SJCRH30 (cell line): Measurements from ENCODE around the gene AP2A1. TPM values are rescaled to one million over a fixed set of nuclear protein-coding genes. Genes with fewer than 3 reads are reported as not detected.
"Not testable (repeated sequence)": the region's sequence is repeated elsewhere in the genome, so short reads cannot be mapped to it uniquely, and the experiment has no call there.

ENCODE experiments used
- DNase-seq, 2 experiments: peaks; one replicate each; pipeline ENCODE4 v3.0.0-alpha.2; 2015 to 2020
- H3K27ac ChIP-seq: fragments of 250-450 bp; sonication (Bioruptor Pico); 2 replicates; pipeline ENCODE4 v1.5.1; 2020; ENCODE audit warnings: mild to moderate bottlenecking, moderate library complexity
- H3K27me3 ChIP-seq: fragments of 250-450 bp; sonication (Bioruptor Pico); 2 replicates; pipeline ENCODE4 v1.5.1; 2020; ENCODE audit warnings: mild to moderate bottlenecking, moderate library complexity
- H3K36me3 ChIP-seq: fragments of 250-450 bp; sonication (Bioruptor Pico); 2 replicates; pipeline ENCODE4 v1.5.1; 2020; ENCODE audit warnings: mild to moderate bottlenecking, moderate library complexity
- H3K4me1 ChIP-seq: fragments of 250-450 bp; sonication (Bioruptor Pico); 2 replicates; pipeline ENCODE4 v1.5.1; 2020; ENCODE audit warnings: mild to moderate bottlenecking, moderate library complexity
- H3K4me3 ChIP-seq: fragments of 250-450 bp; sonication (Bioruptor Pico); 2 replicates; pipeline ENCODE4 v1.5.1; 2020; ENCODE audit warnings: mild to moderate bottlenecking, moderate library complexity
- H3K9me3 ChIP-seq: fragments of 250-450 bp; sonication (Bioruptor Pico); replicated peaks from 2 replicates; pipeline ENCODE4 v1.5.1; 2020; ENCODE audit warnings: mild to moderate bottlenecking, moderate library complexity
- total RNA-seq: library from RNA; depleted of rRNA; stranded (reverse); fragments of >200 nt; shearing (Covaris generic); gene quantifications from 2 replicates; pipeline ENCODE4 v1.2.3, GENCODE V29; 2014; rRNA removed

Gene AP2A1
- total RNA-seq = 66.5 and 68.8 TPM in 2 replicates

DNA sequence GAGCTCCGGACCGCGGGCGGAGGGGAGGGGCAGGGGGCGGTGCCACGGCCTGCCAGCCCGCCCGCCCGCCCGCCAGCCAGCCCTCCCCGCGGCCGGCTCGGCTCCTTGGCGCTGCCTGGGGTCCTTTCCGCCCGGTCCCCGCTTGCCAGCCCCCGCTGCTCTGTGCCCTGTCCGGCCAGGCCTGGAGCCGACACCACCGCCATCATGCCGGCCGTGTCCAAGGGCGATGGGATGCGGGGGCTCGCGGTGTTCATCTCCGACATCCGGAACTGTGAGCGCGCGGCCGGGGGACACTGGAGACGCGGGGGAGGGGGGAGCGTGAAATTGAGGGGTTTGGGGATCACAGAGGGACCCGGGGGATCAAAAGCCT lies at the start of gene AP2A1:
Gene AP2A1 (plus strand): TSS at position 72 of the 370 bp plus-strand sequence. CDS start 133 bp downstream, at position 205.
- Histone ChIP-seq H3K9me3 (no peaks in the 10 kb centered on the region), H3K36me3 (no peaks in the 10 kb centered on the region; the same call in 1 of the 2 replicates), H3K27me3 (no peaks in the 10 kb centered on the region), H3K4me3 (peak within 1 kb of the TSS; percentile 87), H3K27ac (peak within 1 kb of the TSS; percentile 80), H3K4me1 (0 out of 2 replicates have a peak, but pooled peaks cover 6% of the 10 kb centered on the region)
- no peak for DNase-seq

DNA sequence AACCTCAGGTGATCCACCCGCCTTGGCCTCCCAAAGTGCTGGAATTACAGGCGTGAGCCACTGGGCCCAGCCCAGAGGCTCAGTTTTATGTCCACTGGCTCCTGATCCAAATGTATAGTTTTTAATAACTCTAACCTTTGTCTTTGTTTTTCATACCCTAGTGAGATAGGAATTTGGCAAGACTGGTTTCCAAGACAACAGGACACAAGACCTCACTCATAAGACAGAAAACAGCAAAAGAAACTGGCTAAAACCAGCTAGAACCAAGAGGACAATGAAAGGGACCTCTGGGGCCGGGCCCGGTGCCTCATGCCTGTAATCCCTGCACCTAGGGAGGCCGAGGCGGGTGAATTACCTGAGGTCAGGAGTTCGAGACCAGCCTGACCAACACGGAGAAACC lies 48.3 kb upstream of the AP2A1 start:
- DNase-seq = no peak
- H3K36me3 ChIP-seq = no peaks in the 10 kb centered on the region
- no peak overlapping the region for H3K4me3 ChIP-seq
- peaks cover 5% of the 10 kb centered on the region for H3K4me1 ChIP-seq
- no peak overlapping the region for H3K27ac ChIP-seq
- no peaks in the 10 kb centered on the region for H3K9me3 ChIP-seq
- H3K27me3 ChIP-seq = no peaks in the 10 kb centered on the region

DNA sequence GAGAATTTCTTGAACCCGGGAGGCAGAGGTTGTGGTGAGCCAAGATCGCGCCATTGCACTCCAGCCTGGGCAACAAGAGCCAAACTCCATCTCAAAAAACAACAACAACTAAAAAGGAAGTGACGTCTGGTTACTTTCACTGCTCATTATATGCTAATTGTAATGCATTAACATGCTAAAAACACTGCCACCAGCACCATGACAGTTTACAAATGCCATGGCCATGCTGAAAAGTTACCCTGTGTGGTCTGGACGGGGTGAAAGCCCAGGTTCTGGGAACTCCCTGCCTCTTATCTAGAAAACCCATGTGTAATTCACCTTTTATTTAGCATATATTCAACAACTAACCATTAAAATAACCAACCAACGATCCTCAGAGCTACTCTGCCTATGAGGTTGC lies 47.8 kb upstream of the AP2A1 start:
- no peaks in the 10 kb centered on the region for H3K9me3 ChIP-seq
- H3K36me3 ChIP-seq = no peaks in the 10 kb centered on the region
- peaks cover under 1% of the 10 kb centered on the region for H3K4me1 ChIP-seq
- no peaks in the 10 kb centered on the region for H3K27me3 ChIP-seq
- H3K27ac ChIP-seq = no peak overlapping the region
- no peak overlapping the region for H3K4me3 ChIP-seq
- DNase-seq = no peak

DNA sequence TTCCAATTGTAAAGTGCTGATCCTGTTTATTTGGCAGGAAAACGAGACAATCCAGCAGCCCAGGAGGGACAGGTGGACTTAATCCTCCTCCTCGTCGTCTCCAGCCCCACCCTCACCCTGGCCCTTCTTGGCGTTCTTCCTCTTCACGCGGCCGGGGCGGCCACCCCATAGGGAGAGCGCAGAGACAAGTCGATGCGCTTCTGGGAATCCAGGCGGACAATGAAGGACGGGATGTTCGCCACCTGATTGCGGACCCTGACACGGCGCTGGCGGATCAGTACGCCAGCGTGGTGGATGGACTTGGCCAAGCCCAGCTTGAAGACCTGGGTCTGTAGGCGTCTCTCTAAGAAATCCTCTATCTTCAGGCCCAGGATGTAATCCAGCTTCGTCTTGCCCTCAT lies 47.4 kb upstream of the AP2A1 start:
- not testable (repeated sequence) for H3K36me3 ChIP-seq, H3K4me1 ChIP-seq, H3K9me3 ChIP-seq, H3K27me3 ChIP-seq, H3K4me3 ChIP-seq, H3K27ac ChIP-seq, DNase-seq

DNA sequence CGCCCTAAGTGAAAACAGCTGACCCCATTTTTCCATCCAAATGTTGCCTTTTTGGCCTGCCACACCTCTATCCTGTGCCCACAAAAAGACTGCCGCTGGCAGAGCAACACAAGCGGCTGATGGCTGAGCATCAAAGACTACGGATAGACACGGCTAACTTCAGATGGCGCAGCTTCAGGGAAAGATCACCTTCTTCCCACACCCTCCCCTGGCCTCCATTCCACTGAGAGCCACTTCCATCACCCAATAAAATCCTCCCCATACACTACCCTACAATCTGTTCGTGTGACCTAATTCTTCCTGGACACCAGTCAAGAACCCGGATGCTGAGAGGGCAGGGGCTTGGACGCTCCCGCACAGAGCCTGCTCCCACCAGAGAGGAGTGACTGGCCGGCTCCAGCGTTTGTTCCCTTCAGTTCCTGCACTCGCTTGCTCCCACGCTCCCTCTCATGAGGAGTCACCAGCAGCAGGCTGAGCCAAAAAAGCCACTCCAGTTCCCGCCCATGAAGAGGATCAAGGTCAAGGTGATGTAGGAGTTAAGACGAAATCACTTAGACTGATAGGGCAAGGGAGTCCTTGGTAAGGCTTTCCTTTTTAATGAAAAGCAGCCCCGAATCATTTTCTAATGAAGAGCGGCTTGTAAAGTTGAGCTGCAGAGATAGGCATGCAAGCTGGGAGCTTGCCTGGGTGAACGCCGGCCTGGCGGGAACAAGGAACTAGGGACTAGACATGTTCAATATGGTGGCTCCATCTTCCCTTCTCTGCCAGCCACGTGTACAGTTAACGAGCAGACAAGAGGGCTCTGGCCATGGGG lies 39.4 kb upstream of the AP2A1 start:
- Histone ChIP-seq H3K27ac (no peak overlapping the region), H3K9me3 (no peaks in the 10 kb centered on the region), H3K4me3 (no peak overlapping the region), H3K4me1 (no peaks in the 10 kb centered on the region), H3K36me3 (no peaks in the 10 kb centered on the region), H3K27me3 (no peaks in the 10 kb centered on the region)
- no peak for DNase-seq

DNA sequence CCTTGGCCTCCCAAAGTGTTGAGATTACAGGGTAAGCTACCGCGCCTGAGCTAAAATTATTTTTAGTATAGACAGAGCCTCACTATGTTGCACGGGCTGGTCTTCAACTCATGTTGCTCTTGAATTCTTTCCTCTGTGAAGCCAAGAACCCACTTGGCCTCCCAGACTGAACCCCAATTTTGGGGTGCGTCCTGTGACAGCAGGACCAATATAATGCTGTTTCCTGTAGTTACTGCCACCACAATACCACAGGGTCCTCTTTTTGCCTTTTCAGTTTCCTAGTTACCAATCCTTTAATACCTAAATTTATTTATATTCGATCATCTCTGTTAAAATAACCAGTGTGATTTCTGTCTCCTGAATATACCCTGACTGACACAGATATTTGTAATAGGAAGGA lies 36.6 kb upstream of the AP2A1 start:
- H3K27me3 ChIP-seq = no peaks in the 10 kb centered on the region
- H3K4me3 ChIP-seq = no peak overlapping the region
- no peaks in the 10 kb centered on the region for H3K9me3 ChIP-seq
- DNase-seq = no peak
- H3K4me1 ChIP-seq = no peaks in the 10 kb centered on the region
- H3K36me3 ChIP-seq = no peaks in the 10 kb centered on the region
- no peak overlapping the region for H3K27ac ChIP-seq

DNA sequence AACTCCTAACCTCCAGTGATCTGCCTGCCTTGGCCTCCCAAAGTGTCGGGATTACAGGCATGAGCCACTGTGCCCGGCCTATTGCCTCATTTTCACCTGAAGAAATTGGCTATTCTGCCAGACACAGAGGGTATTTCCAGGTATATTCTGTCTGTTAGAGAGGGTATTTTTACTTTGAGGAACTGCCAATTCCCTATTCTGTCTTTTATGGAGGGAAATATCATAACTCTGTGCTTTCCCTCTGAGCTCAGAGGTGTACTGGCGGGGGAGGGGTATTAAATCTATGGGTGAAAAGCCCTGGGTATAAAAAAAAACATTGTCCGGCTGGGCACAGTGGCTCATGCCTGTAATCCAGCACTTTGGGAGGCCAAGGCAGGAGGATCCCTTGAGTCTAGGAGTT lies 28.5 kb upstream of the AP2A1 start:
- no peak overlapping the region for H3K4me3 ChIP-seq
- no peak for DNase-seq
- H3K27me3 ChIP-seq = no peaks in the 10 kb centered on the region
- H3K36me3 ChIP-seq = no peaks in the 10 kb centered on the region
- H3K4me1 ChIP-seq = no peaks in the 10 kb centered on the region
- no peaks in the 10 kb centered on the region for H3K9me3 ChIP-seq
- no peak overlapping the region for H3K27ac ChIP-seq

DNA sequence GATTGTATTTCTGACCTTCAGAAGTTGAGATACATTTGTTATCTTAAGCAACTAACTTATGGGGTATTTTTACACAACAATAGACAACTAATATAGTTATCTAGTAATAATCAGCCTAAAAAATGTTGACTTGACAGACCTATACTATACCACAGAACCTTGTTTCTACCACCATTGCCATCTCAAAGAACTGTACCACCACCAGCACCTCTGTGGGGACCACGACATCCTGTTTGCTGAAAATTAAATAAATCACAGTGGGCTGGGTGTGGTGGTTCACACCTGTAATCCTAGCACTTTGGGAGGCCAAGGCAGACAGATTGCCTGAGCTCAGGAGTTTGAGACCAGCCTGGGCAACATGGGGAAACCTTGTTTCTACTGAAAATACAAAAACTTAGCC lies 27.7 kb upstream of the AP2A1 start:
- Histone ChIP-seq H3K36me3 (no peaks in the 10 kb centered on the region), H3K27ac (no peak overlapping the region), H3K4me1 (no peaks in the 10 kb centered on the region), H3K27me3 (no peaks in the 10 kb centered on the region), H3K9me3 (no peaks in the 10 kb centered on the region), H3K4me3 (no peak overlapping the region)
- DNase-seq = no peak

DNA sequence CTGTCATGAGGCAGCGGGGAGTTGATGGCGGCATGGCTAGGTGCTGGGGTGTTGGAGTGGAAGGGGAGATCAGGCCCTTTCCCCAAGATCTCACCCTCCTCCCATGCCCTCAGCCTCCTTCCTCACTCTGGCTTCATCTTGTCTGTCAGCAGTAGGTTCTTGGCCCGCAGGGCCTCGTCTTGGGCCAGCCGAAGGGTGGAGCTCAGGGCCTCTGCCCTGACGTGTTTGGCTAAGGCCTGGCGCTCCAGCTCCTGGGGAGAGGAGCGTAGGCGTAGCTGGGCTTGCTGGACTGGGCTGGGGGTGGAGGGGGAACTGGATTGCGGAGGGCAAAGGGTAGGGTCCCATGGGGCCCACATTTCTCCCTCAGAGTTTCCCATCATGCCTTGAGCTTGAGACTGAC lies 26.9 kb upstream of the AP2A1 start:
- no peak for DNase-seq
- H3K4me3 ChIP-seq = no peak overlapping the region
- H3K27me3 ChIP-seq = no peaks in the 10 kb centered on the region
- no peaks in the 10 kb centered on the region for H3K9me3 ChIP-seq
- H3K36me3 ChIP-seq = no peaks in the 10 kb centered on the region
- H3K4me1 ChIP-seq = no peaks in the 10 kb centered on the region
- H3K27ac ChIP-seq = no peak overlapping the region

DNA sequence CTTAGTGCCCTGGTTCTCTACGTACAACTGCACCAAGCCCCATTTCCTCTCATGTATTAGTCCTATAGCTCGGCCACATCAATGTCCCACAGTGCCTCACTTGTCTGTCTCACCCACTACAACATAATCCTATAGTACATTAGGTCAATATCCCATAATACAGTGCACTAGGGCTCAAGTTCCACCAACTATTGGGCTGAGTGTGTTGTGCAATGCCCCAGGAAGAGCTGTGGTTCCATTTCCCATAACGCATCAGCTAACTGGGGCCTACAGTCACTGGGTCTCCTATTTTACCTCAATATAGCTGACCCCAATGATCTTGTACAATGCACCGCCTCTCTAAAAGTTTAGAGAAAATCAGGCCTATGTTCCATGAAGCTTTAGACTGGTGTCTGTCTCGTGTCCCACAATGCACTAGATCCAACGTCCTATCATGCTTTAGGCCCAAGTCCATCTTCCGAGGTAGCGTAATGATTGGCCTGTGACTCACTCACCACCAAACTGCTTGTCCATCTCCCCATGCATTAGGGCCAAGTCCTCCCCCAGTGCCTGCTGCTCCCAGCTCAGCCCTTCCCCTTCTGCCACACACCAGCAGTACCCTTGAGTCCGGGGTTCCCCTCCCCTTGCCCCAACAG lies 25.5 kb upstream of the AP2A1 start:
- Histone ChIP-seq H3K27ac (no peak overlapping the region), H3K4me1 (no peaks in the 10 kb centered on the region), H3K9me3 (no peaks in the 10 kb centered on the region), H3K27me3 (no peaks in the 10 kb centered on the region), H3K4me3 (no peak overlapping the region), H3K36me3 (no peaks in the 10 kb centered on the region)
- DNase-seq = no peak

DNA sequence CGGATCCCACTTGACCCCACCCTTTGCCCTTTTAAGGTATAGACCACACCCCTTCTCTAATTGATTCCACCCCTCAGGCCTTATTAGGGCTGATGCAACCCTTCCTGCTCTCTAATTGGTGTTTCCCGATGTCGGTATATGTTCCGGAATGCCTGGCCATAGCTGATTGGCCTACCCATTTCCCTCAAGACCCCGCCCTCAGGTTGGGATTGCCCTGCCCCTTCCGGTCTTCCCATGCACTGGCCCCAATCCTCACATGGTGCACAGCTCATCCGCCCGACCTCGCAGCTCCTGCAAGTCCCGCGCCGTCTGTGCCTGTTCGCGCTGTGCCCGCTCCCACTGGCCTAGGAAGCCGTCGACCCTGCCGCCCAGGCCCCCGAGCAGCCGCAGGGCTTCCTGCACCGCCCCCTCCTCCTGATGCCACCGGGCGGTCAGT lies 21.8 kb upstream of the AP2A1 start:
- Histone ChIP-seq H3K4me1 (no peaks in the 10 kb centered on the region), H3K9me3 (no peaks in the 10 kb centered on the region), H3K27me3 (no peaks in the 10 kb centered on the region), H3K4me3 (no peak overlapping the region), H3K27ac (no peak overlapping the region), H3K36me3 (no peaks in the 10 kb centered on the region)
- no peak for DNase-seq

DNA sequence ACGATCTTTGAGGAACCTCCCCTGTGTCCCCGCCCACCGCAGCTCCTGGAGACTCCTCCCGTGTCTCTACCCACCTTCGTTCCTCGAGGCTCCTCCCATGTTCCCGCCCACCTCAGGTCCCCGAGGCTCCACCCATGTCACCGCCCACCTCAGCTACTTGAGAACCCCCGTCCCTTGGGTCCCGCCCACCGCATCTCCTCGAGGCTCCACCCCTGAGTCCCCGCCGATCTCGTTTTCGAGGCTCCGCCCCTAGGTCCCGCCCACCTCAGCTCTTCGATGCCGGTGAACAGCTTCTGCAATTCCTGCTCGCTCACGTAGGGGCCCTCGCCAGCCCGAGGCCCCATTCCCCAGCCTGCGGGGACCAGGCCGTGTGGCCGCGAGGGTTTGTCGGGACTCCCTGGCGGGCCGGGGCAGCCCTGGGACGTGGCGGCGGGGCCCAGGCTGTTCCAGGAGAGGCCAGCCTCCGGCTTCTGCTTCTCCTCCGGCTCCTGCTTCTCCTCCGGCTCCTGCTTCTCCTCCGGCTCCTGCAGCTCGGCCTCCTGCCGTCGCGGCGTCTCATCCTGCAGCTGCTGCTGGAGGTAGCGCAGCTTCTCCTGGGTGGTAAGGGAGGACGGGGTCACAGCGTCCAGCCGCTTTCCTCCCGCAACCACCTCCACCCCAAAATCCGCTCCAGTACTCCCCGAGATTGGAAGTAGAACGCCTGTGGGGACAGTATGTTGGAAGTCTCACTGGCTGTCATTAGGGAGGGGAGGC lies 20.4 kb upstream of the AP2A1 start:
- DNase-seq = peak; percentile 26 to 46
- no peaks in the 10 kb centered on the region for H3K4me1 ChIP-seq
- no peaks in the 10 kb centered on the region for H3K9me3 ChIP-seq
- H3K27ac ChIP-seq = no peak overlapping the region
- no peak overlapping the region for H3K4me3 ChIP-seq
- no peaks in the 10 kb centered on the region for H3K36me3 ChIP-seq
- H3K27me3 ChIP-seq = no peaks in the 10 kb centered on the region

DNA sequence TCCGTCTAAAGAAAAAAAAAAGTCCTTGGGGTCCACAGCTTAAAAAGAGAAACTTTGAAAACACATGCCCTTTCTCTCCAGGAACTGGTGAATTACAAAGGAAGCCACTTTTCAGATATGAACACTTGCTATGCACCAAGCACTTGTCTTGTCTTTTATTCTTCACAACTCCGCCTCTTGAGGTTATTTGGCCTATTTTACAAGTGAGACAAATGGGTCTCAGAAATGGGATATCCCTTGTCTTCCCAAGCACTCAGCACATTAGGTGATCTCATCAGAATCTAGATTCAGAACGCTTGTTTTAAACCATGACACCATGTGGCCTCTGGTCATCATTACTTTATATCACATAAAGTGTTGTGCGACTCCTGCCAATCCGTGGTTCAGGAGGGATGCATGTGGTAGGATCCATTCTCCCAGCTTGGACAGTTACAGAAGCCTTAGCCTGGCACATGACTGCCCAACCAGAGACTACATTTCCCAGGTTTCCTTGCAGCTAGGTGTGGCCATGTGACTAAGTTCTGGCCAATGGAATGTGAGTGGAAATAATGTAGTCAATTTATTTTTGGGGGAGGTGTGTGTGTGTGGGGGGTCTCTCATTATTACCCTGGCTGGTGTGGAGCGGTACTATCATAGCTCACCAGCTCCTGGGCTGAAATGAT lies 17.6 kb upstream of the AP2A1 start:
- no peaks in the 10 kb centered on the region for H3K4me1 ChIP-seq
- H3K27ac ChIP-seq = no peak overlapping the region
- H3K36me3 ChIP-seq = no peaks in the 10 kb centered on the region
- H3K4me3 ChIP-seq = no peak overlapping the region
- DNase-seq = peak in 1 of 2 experiments; percentile 29
- H3K27me3 ChIP-seq = no peaks in the 10 kb centered on the region
- peaks cover 5% of the 10 kb centered on the region for H3K9me3 ChIP-seq

DNA sequence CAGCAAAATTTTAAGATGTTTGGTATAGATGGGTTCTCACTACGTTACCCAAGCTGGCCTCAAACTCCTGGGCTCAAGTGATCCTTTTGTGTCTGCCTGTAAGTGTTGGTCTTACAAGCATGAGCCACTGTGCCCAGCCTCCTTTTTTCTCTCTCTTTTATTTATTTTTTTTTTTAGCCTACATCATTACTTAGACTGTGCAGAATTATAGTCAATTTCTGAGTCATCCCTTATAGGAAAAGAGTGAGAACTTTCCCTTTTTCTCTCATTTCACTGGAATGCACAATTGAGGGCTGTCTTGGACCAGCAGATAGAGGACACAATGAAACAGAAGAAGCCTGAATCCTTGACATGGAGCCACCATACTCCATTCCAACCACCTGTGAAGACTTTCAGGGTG lies 17.0 kb upstream of the AP2A1 start:
- no peaks in the 10 kb centered on the region for H3K27me3 ChIP-seq
- no peak for DNase-seq
- H3K9me3 ChIP-seq = peaks cover 5% of the 10 kb centered on the region
- no peaks in the 10 kb centered on the region for H3K36me3 ChIP-seq
- no peak overlapping the region for H3K4me3 ChIP-seq
- H3K4me1 ChIP-seq = no peaks in the 10 kb centered on the region
- H3K27ac ChIP-seq = no peak overlapping the region

DNA sequence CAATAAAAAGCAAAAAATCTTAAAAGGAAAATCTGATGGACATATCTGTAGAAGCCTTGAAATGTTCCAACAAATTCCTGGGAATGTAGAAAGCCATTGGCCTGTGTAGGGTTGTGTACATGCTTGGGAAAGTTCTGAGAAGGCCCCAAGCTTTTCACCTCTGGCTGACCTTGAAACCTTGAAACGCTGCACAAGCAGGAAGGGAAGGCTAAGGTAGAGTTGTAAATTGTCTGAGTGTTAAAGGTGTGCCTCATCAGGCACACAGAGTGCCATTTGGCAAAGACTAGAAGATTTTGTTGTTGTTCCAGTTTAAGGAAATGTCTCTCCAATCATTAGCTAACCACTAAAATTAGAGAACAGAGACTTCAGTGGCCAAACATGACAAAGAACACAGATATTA lies 14.1 kb upstream of the AP2A1 start:
- Histone ChIP-seq H3K27me3 (no peaks in the 10 kb centered on the region), H3K9me3 (peaks cover 9% of the 10 kb centered on the region), H3K36me3 (no peaks in the 10 kb centered on the region), H3K4me1 (no peaks in the 10 kb centered on the region), H3K4me3 (no peak overlapping the region), H3K27ac (no peak overlapping the region)
- no peak for DNase-seq
